Neural crest cell (in vitro differentiated cells): ENCODE results near the gene RNPEPL1. TPM values are rescaled to one million over a fixed set of nuclear protein-coding genes. Genes with fewer than 3 reads are reported as not detected.

Source experiments
- DNase-seq: peaks from one replicate; pipeline ENCODE4 v3.0.0; 2021; ENCODE audit warnings: low read depth, mixed read lengths, low spot score
- H3K27ac Mint-ChIP-seq: one replicate; pipeline ENCODE4 v1.8.0; 2021; ENCODE audit warnings: mild to moderate bottlenecking, mixed read lengths; ENCODE audit not compliant: unreplicated experiment
- H3K27me3 Mint-ChIP-seq: 2 replicates; pipeline ENCODE4 v1.8.0; 2021; ENCODE audit warnings: low read depth, mild to moderate bottlenecking, mixed read lengths
- H3K36me3 Mint-ChIP-seq: 2 replicates; pipeline ENCODE4 v1.8.0; 2021; ENCODE audit warnings: low read depth, mild to moderate bottlenecking, mixed read lengths
- H3K4me1 Mint-ChIP-seq: 2 replicates; pipeline ENCODE4 v1.8.0; 2021; ENCODE audit warnings: mixed read lengths
- H3K4me3 Mint-ChIP-seq: one replicate; pipeline ENCODE4 v1.8.0; 2021; ENCODE audit warnings: mild to moderate bottlenecking, mixed read lengths
- H3K9me3 Mint-ChIP-seq: 2 replicates; pipeline ENCODE4 v1.8.0; 2021; ENCODE audit warnings: mixed read lengths
- CTCF ChIP-seq: fragments of 200-600 bp; sonication (generic); conservative IDR thresholded peaks from 2 replicates; pipeline ENCODE4 v1.5.0; 2021; ENCODE audit warnings: antibody characterized with exemption, mild to moderate bottlenecking
- total RNA-seq: library from RNA; stranded (reverse); gene quantifications from 2 replicates; pipeline ENCODE4 v1.2.1, GENCODE V29; 2021

RNPEPL1 gene
- total RNA-seq, 1 donor from 2014 or later: 36.1 TPM

GRCh38 chr2:240622531-240623235, 54.4 kb downstream of the RNPEPL1 start:
- H3K4me1 Mint-ChIP-seq: no peaks in the 10 kb centered on the region
- peaks cover 11% of the 10 kb centered on the region for H3K36me3 Mint-ChIP-seq
- H3K9me3 Mint-ChIP-seq: peaks cover 6% of the 10 kb centered on the region
- H3K27me3 Mint-ChIP-seq: no peaks in the 10 kb centered on the region
- TF ChIP-seq CTCF: no peak
- no peak overlapping the region for H3K4me3 Mint-ChIP-seq
- no peak for DNase-seq
- H3K27ac Mint-ChIP-seq: no peak overlapping the region

GRCh38 chr2:240623531-240624010, 55.3 kb downstream of the RNPEPL1 start:
- no peak for DNase-seq
- H3K27ac Mint-ChIP-seq: no peak overlapping the region
- peaks cover 5% of the 10 kb centered on the region for H3K36me3 Mint-ChIP-seq
- H3K4me1 Mint-ChIP-seq: no peaks in the 10 kb centered on the region
- no peaks in the 10 kb centered on the region for H3K27me3 Mint-ChIP-seq
- no peak for TF ChIP-seq CTCF
- no peak overlapping the region for H3K4me3 Mint-ChIP-seq
- peaks cover under 1% of the 10 kb centered on the region for H3K9me3 Mint-ChIP-seq

- TF ChIP-seq CTCF: no peak
- no peak for DNase-seq
- H3K4me1 Mint-ChIP-seq: no peaks in the 10 kb centered on the region
- H3K36me3 Mint-ChIP-seq: no peaks in the 10 kb centered on the region
- H3K4me3 Mint-ChIP-seq: no peak overlapping the region
- H3K27me3 Mint-ChIP-seq: no peaks in the 10 kb centered on the region
- H3K9me3 Mint-ChIP-seq: no peaks in the 10 kb centered on the region
- no peak overlapping the region for H3K27ac Mint-ChIP-seq
Observed at GRCh38 chr2:240624011-240624949, 56.0 kb downstream of the RNPEPL1 start.

GRCh38 chr2:240624950-240625621, 56.8 kb downstream of the RNPEPL1 start, which contains the start of gene GPR35:
TSS of gene GPR35 (plus strand) at chr2:240625480. CDS start at chr2:240629953, 4,473 bp downstream.
- no peak for DNase-seq
- no peaks in the 10 kb centered on the region for H3K27me3 Mint-ChIP-seq
- H3K4me1 Mint-ChIP-seq: no peaks in the 10 kb centered on the region
- no peak within 1 kb of the TSS for H3K4me3 Mint-ChIP-seq
- no peak for TF ChIP-seq CTCF
- H3K36me3 Mint-ChIP-seq: no peaks in the 10 kb centered on the region
- no peak within 1 kb of the TSS for H3K27ac Mint-ChIP-seq
- no peaks in the 10 kb centered on the region for H3K9me3 Mint-ChIP-seq
